ENCODE results near the gene CWC27. TPM values are rescaled to one million over a fixed set of nuclear protein-coding genes. Genes with fewer than 3 reads are reported as not detected.

CWC27 gene
- total RNA-seq, 1 donor from 2014 or later: 28.9 TPM

DNA sequence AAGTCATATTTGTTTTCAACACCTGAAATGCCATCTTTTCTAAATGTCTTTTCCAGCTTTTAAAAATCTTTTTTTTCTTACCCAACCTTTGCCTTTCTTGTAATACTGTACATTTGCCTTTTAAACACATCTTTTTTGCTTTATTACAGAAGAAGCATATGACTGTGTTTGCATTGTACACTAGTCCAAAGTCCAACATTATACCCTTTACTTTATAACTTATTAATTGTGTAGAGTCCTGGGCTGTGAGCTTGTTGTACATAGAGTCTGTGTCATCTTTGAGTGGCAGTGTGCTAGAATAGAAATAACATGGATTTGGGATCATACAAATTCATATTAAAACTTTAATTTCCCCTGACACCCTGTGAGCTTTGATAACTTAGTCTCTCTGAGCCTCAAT lies 23.7 kb downstream of the CWC27 start:
- Mint-ChIP-seq H3K4me1 (no peaks in the 10 kb centered on the region), H3K27ac (no peak overlapping the region), H3K27me3 (no peaks in the 10 kb centered on the region), H3K36me3 (ENCODE audit: low read depth) (peaks cover 42% of the 10 kb centered on the region), H3K9me3 (no peaks in the 10 kb centered on the region), H3K4me3 (no peak overlapping the region)
- DNase-seq (no peak), ATAC-seq (ENCODE audit: low read depth) (no peak)
- TF ChIP-seq, protein P1, sequence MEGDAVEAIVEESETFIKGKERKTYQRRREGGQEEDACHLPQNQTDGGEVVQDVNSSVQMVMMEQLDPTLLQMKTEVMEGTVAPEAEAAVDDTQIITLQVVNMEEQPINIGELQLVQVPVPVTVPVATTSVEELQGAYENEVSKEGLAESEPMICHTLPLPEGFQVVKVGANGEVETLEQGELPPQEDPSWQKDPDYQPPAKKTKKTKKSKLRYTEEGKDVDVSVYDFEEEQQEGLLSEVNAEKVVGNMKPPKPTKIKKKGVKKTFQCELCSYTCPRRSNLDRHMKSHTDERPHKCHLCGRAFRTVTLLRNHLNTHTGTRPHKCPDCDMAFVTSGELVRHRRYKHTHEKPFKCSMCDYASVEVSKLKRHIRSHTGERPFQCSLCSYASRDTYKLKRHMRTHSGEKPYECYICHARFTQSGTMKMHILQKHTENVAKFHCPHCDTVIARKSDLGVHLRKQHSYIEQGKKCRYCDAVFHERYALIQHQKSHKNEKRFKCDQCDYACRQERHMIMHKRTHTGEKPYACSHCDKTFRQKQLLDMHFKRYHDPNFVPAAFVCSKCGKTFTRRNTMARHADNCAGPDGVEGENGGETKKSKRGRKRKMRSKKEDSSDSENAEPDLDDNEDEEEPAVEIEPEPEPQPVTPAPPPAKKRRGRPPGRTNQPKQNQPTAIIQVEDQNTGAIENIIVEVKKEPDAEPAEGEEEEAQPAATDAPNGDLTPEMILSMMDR (IDR thresholded peaks at IDR 0.05): no peak
- ChIA-PET POLR2A (no interaction called here), CTCF (interaction anchor here (1.7 kb wide), 1 partner anchor 691 kb away, joined by 4 read pairs; no protein-coding TSS in a partner anchor)
- intact Hi-C loops (cut with micrococcal nuclease): no loop called here

- Mint-ChIP-seq H3K4me1 (no peaks in the 10 kb centered on the region), H3K4me3 (no peak overlapping the region), H3K27me3 (no peaks in the 10 kb centered on the region), H3K36me3 (ENCODE audit: low read depth) (peaks cover 47% of the 10 kb centered on the region), H3K9me3 (no peaks in the 10 kb centered on the region), H3K27ac (no peak overlapping the region)
- ChIA-PET CTCF (interaction anchor here (1.1 kb wide), 1 partner anchor 12 kb away, joined by 4 read pairs; no protein-coding TSS in a partner anchor), POLR2A (no interaction called here)
- intact Hi-C loops (cut with micrococcal nuclease): no loop called here
- DNase-seq (no peak), ATAC-seq (ENCODE audit: low read depth) (no peak)
- TF ChIP-seq, protein P1 (IDR thresholded peaks at IDR 0.05): no peak
Observed at GRCh38 chr5:64794053-64794770, 25.5 kb downstream of the CWC27 start.

DNA sequence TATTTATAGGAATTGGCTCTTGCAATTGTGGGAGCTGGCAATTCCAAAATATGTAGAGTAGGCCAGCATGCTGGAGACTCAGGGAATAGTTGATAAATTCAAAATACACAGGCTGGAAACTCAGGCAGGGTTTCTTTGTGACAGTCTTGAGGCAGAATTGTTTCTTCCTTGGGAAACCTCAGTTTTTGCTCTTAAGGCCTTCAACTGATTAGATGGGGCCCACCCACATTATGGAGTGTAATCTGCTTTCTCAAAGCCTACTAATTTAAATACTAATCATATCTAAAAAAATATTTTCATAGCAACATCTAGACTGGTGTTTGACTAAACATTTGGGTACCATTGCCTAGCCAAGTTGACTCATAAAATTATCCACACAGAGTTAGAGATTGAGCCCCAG lies 27.6 kb downstream of the CWC27 start:
- CTCF ChIA-PET: no interaction called here
- Mint-ChIP-seq H3K27ac (no peak overlapping the region), H3K36me3 (ENCODE audit: low read depth) (peaks cover 49% of the 10 kb centered on the region), H3K9me3 (no peaks in the 10 kb centered on the region), H3K4me1 (no peaks in the 10 kb centered on the region), H3K27me3 (no peaks in the 10 kb centered on the region), H3K4me3 (no peak overlapping the region)
- TF ChIP-seq, protein P1 (IDR thresholded peaks at IDR 0.05): no peak
- ATAC-seq (ENCODE audit: low read depth): no peak
- POLR2A ChIA-PET: no interaction called here
- intact Hi-C loops (cut with micrococcal nuclease): no loop called here
- DNase-seq: no peak

GRCh38 chr5:64800926-64801325 lies 32.2 kb downstream of the CWC27 start:
- Mint-ChIP-seq H3K27me3 (no peaks in the 10 kb centered on the region), H3K9me3 (no peaks in the 10 kb centered on the region), H3K4me1 (no peaks in the 10 kb centered on the region), H3K36me3 (ENCODE audit: low read depth) (peaks cover 22% of the 10 kb centered on the region), H3K27ac (no peak overlapping the region), H3K4me3 (no peak overlapping the region)
- TF ChIP-seq, protein P1 (IDR thresholded peaks at IDR 0.05): no peak
- POLR2A ChIA-PET: no interaction called here
- DNase-seq (no peak), ATAC-seq (ENCODE audit: low read depth) (no peak)
- CTCF ChIA-PET: no interaction called here
- intact Hi-C loops (cut with micrococcal nuclease): no loop called here

- POLR2A ChIA-PET: no interaction called here
- no peak overlapping the region for H3K4me3 Mint-ChIP-seq
Observed at GRCh38 chr5:64806537-64806936, 37.8 kb downstream of the CWC27 start.

More at GRCh38 chr5:64806537-64806936, 37.8 kb downstream of the CWC27 start:
- Mint-ChIP-seq H3K9me3 (no peaks in the 10 kb centered on the region), H3K36me3 (ENCODE audit: low read depth) (peaks cover 23% of the 10 kb centered on the region), H3K27ac (no peak overlapping the region), H3K27me3 (no peaks in the 10 kb centered on the region), H3K4me1 (no peaks in the 10 kb centered on the region)
- ATAC-seq (ENCODE audit: low read depth) (no peak), DNase-seq (no peak)
- CTCF ChIA-PET: no interaction called here
- TF ChIP-seq, protein P1 (IDR thresholded peaks at IDR 0.05): no peak
- intact Hi-C loops (cut with micrococcal nuclease): no loop called here

Measured in activated B cell treated with CpG ODN at 0.5 μM for 24 hours (primary cell).